ENCODE measurements around the gene ZFC3H1.
"Not testable (repeated sequence)": the region's sequence is repeated elsewhere in the genome, so short reads cannot be mapped to it uniquely, and the experiment has no call there.

ZFC3H1 gene

GRCh38 chr12:71663561-71664410 lies at the start of gene ZFC3H1, which contains the start of gene THAP2:
ZFC3H1 (minus strand) TSS chr12:71663848; CDS start chr12:71663610, 238 bp downstream.
THAP2 (plus strand) TSS chr12:71664301; CDS start chr12:71664510, 209 bp downstream.
- DNase-seq: peak; percentile 95

- DNase-seq: no peak
These were observed 46.9 kb upstream of the ZFC3H1 start for GRCh38 chr12:71710276-71711125.

GRCh38 chr12:71708658-71709057 lies 45.0 kb upstream of the ZFC3H1 start:
- no peak for DNase-seq

GRCh38 chr12:71704920-71705319 lies 41.3 kb upstream of the ZFC3H1 start:
- no peak for DNase-seq

GRCh38 chr12:71703206-71703605 lies 39.6 kb upstream of the ZFC3H1 start:
- DNase-seq: peak; percentile 75

GRCh38 chr12:71702590-71702989 lies 38.9 kb upstream of the ZFC3H1 start:
- DNase-seq: no peak

- DNase-seq: not testable (repeated sequence)
These were observed 38.5 kb upstream of the ZFC3H1 start for GRCh38 chr12:71702181-71702580.

GRCh38 chr12:71695782-71696181 lies 32.1 kb upstream of the ZFC3H1 start:
- DNase-seq: no peak

- DNase-seq: no peak
These were observed 30.6 kb upstream of the ZFC3H1 start for GRCh38 chr12:71694099-71694820.

- not testable (repeated sequence) for DNase-seq
These were observed 30.0 kb upstream of the ZFC3H1 start for GRCh38 chr12:71693651-71694050.

GRCh38 chr12:71693126-71693525 lies 29.5 kb upstream of the ZFC3H1 start:
- no peak for DNase-seq

GRCh38 chr12:71691504-71692129 lies 28.0 kb upstream of the ZFC3H1 start:
- DNase-seq: peak; percentile 7

GRCh38 chr12:71688961-71689570 lies 25.4 kb upstream of the ZFC3H1 start:
- DNase-seq: no peak

GRCh38 chr12:71687172-71687571 lies 23.5 kb upstream of the ZFC3H1 start:
- DNase-seq: not testable (repeated sequence)

- no peak for DNase-seq
These were observed 23.0 kb upstream of the ZFC3H1 start for GRCh38 chr12:71686658-71687025.

GRCh38 chr12:71685914-71686657 lies 22.4 kb upstream of the ZFC3H1 start, which contains the start of gene TMEM19:
TMEM19 (plus strand) TSS chr12:71686082; CDS start chr12:71686681, 599 bp downstream.
- DNase-seq: peak; percentile 45

- DNase-seq: no peak
These were observed 21.8 kb upstream of the ZFC3H1 start for GRCh38 chr12:71685312-71685906.

GRCh38 chr12:71684081-71684480 lies 20.4 kb upstream of the ZFC3H1 start:
- DNase-seq: no peak

GRCh38 chr12:71683633-71684032 lies 20.0 kb upstream of the ZFC3H1 start:
- no peak for DNase-seq

- DNase-seq: no peak
These were observed 18.8 kb upstream of the ZFC3H1 start for GRCh38 chr12:71682466-71682865.

- DNase-seq: no peak
These were observed 8.2 kb upstream of the ZFC3H1 start for GRCh38 chr12:71671816-71672215.

All from NCI-H1694 (cell line).